Cerebellar nuclear complex (tissue), 1 donor: ENCODE results near the gene ZNF639.
"Not testable (repeated sequence)": the region's sequence is repeated elsewhere in the genome, so short reads cannot be mapped to it uniquely, and the experiment has no call there.

Experiments
- DNase-seq, 2 experiments: peaks; one replicate each; lab custom pipeline; 2025; lab: John Stamatoyannopoulos, UW

ZNF639 gene

GRCh38 chr3:179322286-179323196 lies at the start of gene ZNF639:
Gene ZNF639, plus strand, starts transcription at chr3:179323031. Its CDS starts 5,263 bp downstream, at chr3:179328294.
- DNase-seq, result peak in 1 of 2 experiments; percentile 30

- DNase-seq, result not testable (repeated sequence)
Measured at GRCh38 chr3:179274434-179274833, 48.4 kb upstream of the ZNF639 start.

- no peak for DNase-seq
Measured at GRCh38 chr3:179276001-179276400, 46.8 kb upstream of the ZNF639 start.

GRCh38 chr3:179276743-179277142 lies 46.1 kb upstream of the ZNF639 start:
- DNase-seq, result no peak

GRCh38 chr3:179278151-179278550 lies 44.7 kb upstream of the ZNF639 start:
- DNase-seq, result no peak

GRCh38 chr3:179278932-179279693 lies 43.7 kb upstream of the ZNF639 start:
- DNase-seq, result no peak

- no peak for DNase-seq
Measured at GRCh38 chr3:179279837-179280236, 43.0 kb upstream of the ZNF639 start.

- DNase-seq, result no peak
Measured at GRCh38 chr3:179281825-179282224, 41.0 kb upstream of the ZNF639 start.

- no peak for DNase-seq
Measured at GRCh38 chr3:179286331-179286730, 36.5 kb upstream of the ZNF639 start.

- DNase-seq, result no peak
Measured at GRCh38 chr3:179288845-179289244, 34.0 kb upstream of the ZNF639 start.

GRCh38 chr3:179289295-179289694 lies 33.5 kb upstream of the ZNF639 start:
- no peak for DNase-seq

GRCh38 chr3:179292450-179292849 lies 30.4 kb upstream of the ZNF639 start:
- DNase-seq, result no peak

GRCh38 chr3:179297971-179298725 lies 24.7 kb upstream of the ZNF639 start:
- DNase-seq, result no peak

- no peak for DNase-seq
Measured at GRCh38 chr3:179299316-179299715, 23.5 kb upstream of the ZNF639 start.

GRCh38 chr3:179299999-179300613 lies 22.7 kb upstream of the ZNF639 start:
- DNase-seq, result no peak

GRCh38 chr3:179301645-179302044 lies 21.2 kb upstream of the ZNF639 start:
- DNase-seq, result no peak

GRCh38 chr3:179302111-179302510 lies 20.7 kb upstream of the ZNF639 start:
- DNase-seq, result no peak

- DNase-seq, result no peak
Measured at GRCh38 chr3:179304605-179305004, 18.2 kb upstream of the ZNF639 start.

GRCh38 chr3:179307362-179307761 lies 15.5 kb upstream of the ZNF639 start:
- not testable (repeated sequence) for DNase-seq

GRCh38 chr3:179308001-179308400 lies 14.8 kb upstream of the ZNF639 start:
- no peak for DNase-seq

- no peak for DNase-seq
Measured at GRCh38 chr3:179309225-179310078, 13.4 kb upstream of the ZNF639 start.
